Measurements from ENCODE around the gene TTC7B. TPM values are rescaled to one million over a fixed set of nuclear protein-coding genes. Genes with fewer than 3 reads are reported as not detected.

TTC7B gene
- total and polyA plus RNA-seq, 2 of the 13 experiments (the other 11 are each of a cell fraction or from before 2014, with no cell fraction given) = 1.3 to 3.2 TPM

DNA sequence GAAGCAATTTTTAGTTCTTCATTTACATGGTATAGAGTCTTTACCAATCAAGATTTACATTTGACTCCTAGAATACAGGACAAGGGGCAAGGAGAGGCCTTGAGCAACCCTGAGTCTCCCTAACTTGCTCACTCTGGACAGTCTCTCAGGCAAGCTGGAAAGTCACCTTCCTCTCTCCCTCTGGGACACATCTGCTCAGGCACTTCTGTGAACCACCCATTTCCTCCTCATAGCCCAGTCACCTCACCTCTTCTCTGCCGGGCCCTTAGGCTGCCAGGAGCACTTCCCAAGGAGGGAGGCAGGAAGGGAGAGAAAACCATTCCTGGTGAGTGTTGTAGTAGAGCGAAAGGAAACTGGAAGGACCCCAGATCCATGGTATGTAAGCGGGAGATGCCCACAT is 202.8 kb downstream of the TTC7B start:
- no peak for ATAC-seq
- ChIA-PET POLR2A (no interaction called here), CTCF (ENCODE audit: low intra/inter-chr PET ratio, low total read pairs) (no interaction called here)
- DNase-seq (ENCODE audit: low spot score) = no peak
- no peaks in the 10 kb centered on the region for H3K36me3 ChIP-seq (replicated peaks in 1 of 2; ENCODE audit: control insufficient read depth in 1 of 2, insufficient read depth in 2 of 2, low read length in 2 of 2)
- H3K4me1 ChIP-seq (ENCODE audit: insufficient read depth, low read length) = no peaks in the 10 kb centered on the region
- FAIRE-seq = no peak
- BruUV-seq (replicated peaks) = no TSS peak
- no peaks in the 10 kb centered on the region for H3K9me3 ChIP-seq (ENCODE audit: low read length)
- H3K79me2 ChIP-seq (ENCODE audit: insufficient read depth, low read length) = no peaks in the 10 kb centered on the region
- no peak overlapping the region for H3K9ac ChIP-seq (ENCODE audit: insufficient read depth, low read depth, low read length)
- intact Hi-C loops (cut with micrococcal nuclease; ENCODE audit: unreplicated experiment) (no loop called here), in situ Hi-C loops (cut with HindIII; ENCODE audit: extremely low pct_ligation_motif_present, low pct_unique_long_range_greater_than_20kb) (no loop called here)
- no peak for TF ChIP-seq CHD2 (IDR thresholded peaks at IDR 0.05; ENCODE audit: low read depth, low read length)
- TF ChIP-seq ZNF879 (CRISPR knock-in tag; IDR thresholded peaks at IDR 0.05) = no peak
- TF ChIP-seq ETV5 (CRISPR knock-in tag; IDR thresholded peaks at IDR 0.05; ENCODE audit: borderline replicate concordance) = no peak
- TF ChIP-seq, protein P1, sequence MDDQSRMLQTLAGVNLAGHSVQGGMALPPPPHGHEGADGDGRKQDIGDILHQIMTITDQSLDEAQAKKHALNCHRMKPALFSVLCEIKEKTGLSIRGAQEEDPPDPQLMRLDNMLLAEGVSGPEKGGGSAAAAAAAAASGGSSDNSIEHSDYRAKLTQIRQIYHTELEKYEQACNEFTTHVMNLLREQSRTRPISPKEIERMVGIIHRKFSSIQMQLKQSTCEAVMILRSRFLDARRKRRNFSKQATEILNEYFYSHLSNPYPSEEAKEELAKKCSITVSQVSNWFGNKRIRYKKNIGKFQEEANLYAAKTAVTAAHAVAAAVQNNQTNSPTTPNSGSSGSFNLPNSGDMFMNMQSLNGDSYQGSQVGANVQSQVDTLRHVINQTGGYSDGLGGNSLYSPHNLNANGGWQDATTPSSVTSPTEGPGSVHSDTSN (CRISPR knock-in tag; IDR thresholded peaks at IDR 0.05; ENCODE audit: borderline replicate concordance) = no peak
- no peak for TF ChIP-seq ZNF124 (CRISPR knock-in tag; IDR thresholded peaks at IDR 0.05)
- no peak for TF ChIP-seq ZNF773 (CRISPR knock-in tag; IDR thresholded peaks at IDR 0.05; ENCODE audit: borderline replicate concordance)
- TF ChIP-seq NFATC3 (CRISPR knock-in tag; IDR thresholded peaks at IDR 0.05) = no peak
- TF ChIP-seq IRX3 (CRISPR knock-in tag; IDR thresholded peaks at IDR 0.05; ENCODE audit: borderline replicate concordance, low read depth) = no peak
- no peak for TF ChIP-seq YEATS2 (CRISPR knock-in tag; IDR thresholded peaks at IDR 0.05; ENCODE audit: borderline replicate concordance)
- 91% methylated on average over 3 of the region's 3 CpGs for WGBS (ENCODE audit: low lambda C conversion rate)
- H4K20me1 ChIP-seq (ENCODE audit: insufficient read depth, low read length) = no peaks in the 10 kb centered on the region
- no peak overlapping the region for H2AFZ ChIP-seq (ENCODE audit: low read length)
- no peak overlapping the region for H3K4me2 ChIP-seq (ENCODE audit: low read depth, low read length)
- no peak overlapping the region for H3K4me3 ChIP-seq (replicated peaks in 1 of 3; ENCODE audit: insufficient read depth in 1 of 3, low read depth in 2 of 3, low read length in 3 of 3)
- H3K27ac ChIP-seq (ENCODE audit: extremely low read length, insufficient read depth, low read length) = no peak overlapping the region
- no peaks in the 10 kb centered on the region for H3K27me3 ChIP-seq (ENCODE audit: control insufficient read depth in 1 of 2, insufficient read depth in 2 of 2, low read length in 2 of 2)

DNA sequence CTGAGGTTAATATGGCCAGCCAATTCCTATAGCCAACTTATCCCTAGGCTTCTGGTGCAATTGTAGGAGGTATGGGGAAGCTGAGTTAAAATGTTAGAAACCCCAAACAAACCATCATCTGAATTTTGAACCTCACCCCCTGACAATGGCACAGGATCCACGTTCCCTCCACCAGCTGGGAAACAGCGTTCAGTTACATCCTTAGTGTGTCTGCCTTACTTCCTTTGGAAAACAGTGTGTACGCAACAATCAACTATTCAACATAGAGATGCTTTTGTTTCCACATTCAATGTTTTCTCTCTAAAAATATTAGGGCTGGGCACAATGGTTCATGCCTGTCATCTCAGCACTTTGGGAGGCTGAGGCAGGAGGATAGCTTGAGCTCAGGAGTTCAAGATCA is 203.4 kb downstream of the TTC7B start:
- H3K4me1 ChIP-seq (ENCODE audit: insufficient read depth, low read length) = no peaks in the 10 kb centered on the region
- in situ Hi-C loops (cut with HindIII; ENCODE audit: extremely low pct_ligation_motif_present, low pct_unique_long_range_greater_than_20kb) (no loop called here), intact Hi-C loops (cut with micrococcal nuclease; ENCODE audit: unreplicated experiment) (no loop called here)
- no peak for FAIRE-seq
- H3K36me3 ChIP-seq (replicated peaks in 1 of 2; ENCODE audit: control insufficient read depth in 1 of 2, insufficient read depth in 2 of 2, low read length in 2 of 2) = no peaks in the 10 kb centered on the region
- H3K79me2 ChIP-seq (ENCODE audit: insufficient read depth, low read length) = no peaks in the 10 kb centered on the region
- H3K4me3 ChIP-seq (replicated peaks in 1 of 3; ENCODE audit: insufficient read depth in 1 of 3, low read depth in 2 of 3, low read length in 3 of 3) = no peak overlapping the region
- no peak overlapping the region for H3K27ac ChIP-seq (ENCODE audit: extremely low read length, insufficient read depth, low read length)
- DNase-seq (ENCODE audit: low spot score) = no peak
- ATAC-seq = no peak
- H4K20me1 ChIP-seq (ENCODE audit: insufficient read depth, low read length) = no peaks in the 10 kb centered on the region
- no peak overlapping the region for H3K4me2 ChIP-seq (ENCODE audit: low read depth, low read length)
- no TSS peak for BruUV-seq (replicated peaks)
- WGBS (ENCODE audit: low lambda C conversion rate) = 43% methylated on average over 2 of the region's 3 CpGs
- no peak overlapping the region for H3K9ac ChIP-seq (ENCODE audit: insufficient read depth, low read depth, low read length)
- H2AFZ ChIP-seq (ENCODE audit: low read length) = no peak overlapping the region
- CTCF ChIA-PET (ENCODE audit: low intra/inter-chr PET ratio, low total read pairs) = no interaction called here
- H3K27me3 ChIP-seq (ENCODE audit: control insufficient read depth in 1 of 2, insufficient read depth in 2 of 2, low read length in 2 of 2) = no peaks in the 10 kb centered on the region
- no peaks in the 10 kb centered on the region for H3K9me3 ChIP-seq (ENCODE audit: low read length)
- POLR2A ChIA-PET = no interaction called here
- no peak for TF ChIP-seq CC2D1A (CRISPR knock-in tag; IDR thresholded peaks at IDR 0.05)
- TF ChIP-seq CREB1 (IDR thresholded peaks at IDR 0.05) = no peak
- TF ChIP-seq CREB1 (CRISPR knock-in tag; IDR thresholded peaks at IDR 0.05) = no peak
- no peak for TF ChIP-seq ZKSCAN8 (CRISPR knock-in tag; IDR thresholded peaks at IDR 0.05; ENCODE audit: borderline replicate concordance)
- TF ChIP-seq ZNF572 (CRISPR knock-in tag; IDR thresholded peaks at IDR 0.05) = no peak
- no peak for TF ChIP-seq KDM3A (CRISPR knock-in tag; IDR thresholded peaks at IDR 0.05; ENCODE audit: low read depth)
- TF ChIP-seq, protein P2, sequence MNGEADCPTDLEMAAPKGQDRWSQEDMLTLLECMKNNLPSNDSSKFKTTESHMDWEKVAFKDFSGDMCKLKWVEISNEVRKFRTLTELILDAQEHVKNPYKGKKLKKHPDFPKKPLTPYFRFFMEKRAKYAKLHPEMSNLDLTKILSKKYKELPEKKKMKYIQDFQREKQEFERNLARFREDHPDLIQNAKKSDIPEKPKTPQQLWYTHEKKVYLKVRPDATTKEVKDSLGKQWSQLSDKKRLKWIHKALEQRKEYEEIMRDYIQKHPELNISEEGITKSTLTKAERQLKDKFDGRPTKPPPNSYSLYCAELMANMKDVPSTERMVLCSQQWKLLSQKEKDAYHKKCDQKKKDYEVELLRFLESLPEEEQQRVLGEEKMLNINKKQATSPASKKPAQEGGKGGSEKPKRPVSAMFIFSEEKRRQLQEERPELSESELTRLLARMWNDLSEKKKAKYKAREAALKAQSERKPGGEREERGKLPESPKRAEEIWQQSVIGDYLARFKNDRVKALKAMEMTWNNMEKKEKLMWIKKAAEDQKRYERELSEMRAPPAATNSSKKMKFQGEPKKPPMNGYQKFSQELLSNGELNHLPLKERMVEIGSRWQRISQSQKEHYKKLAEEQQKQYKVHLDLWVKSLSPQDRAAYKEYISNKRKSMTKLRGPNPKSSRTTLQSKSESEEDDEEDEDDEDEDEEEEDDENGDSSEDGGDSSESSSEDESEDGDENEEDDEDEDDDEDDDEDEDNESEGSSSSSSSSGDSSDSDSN (CRISPR knock-in tag; IDR thresholded peaks at IDR 0.05) = no peak
- no peak for TF ChIP-seq AGO2 (optimal IDR thresholded peaks at IDR 0.05; ENCODE audit: low read depth, low read length)
